GM12878 (cell line): ENCODE data around the gene MAML2. TPM values are rescaled to one million over a fixed set of nuclear protein-coding genes. Genes with fewer than 3 reads are reported as not detected.

Source experiments
- ATAC-seq: fragments of 200-7000 bp; cut with Tn5 transposase; 3 replicates; pipeline ENCODE4 v1.9.1; 2020; ENCODE audit warnings: mild to moderate bottlenecking, moderate library complexity
- BruUV-seq: library from RNA; stranded (reverse); fragments of 400-500 nt; replicated peaks from 2 replicates; lab custom pipeline; 2021; lab: Mats Ljungman, UMichigan
- CTCF ChIA-PET: fragments of 300-600 bp; sonication (Branson Sonifier 250); formaldehyde crosslinking; extraction: SDS; loops from one replicate; lab custom pipeline; 2021; ENCODE audit warnings: inconsistent platforms; lab: Yijun Ruan, JAX
- POLR2A ChIA-PET: fragments of 350-600 bp; formaldehyde crosslinking; extraction: SDS; loops from one replicate; lab custom pipeline; 2021; ENCODE audit warnings: inconsistent platforms; lab: Charles Lee
- RAD21 ChIA-PET: fragments of 300-600 bp; sonication (Branson Sonifier 250); formaldehyde crosslinking; loops from one replicate; lab custom pipeline; 2023; ENCODE audit warnings: antibody characterized with exemption; ENCODE audit not compliant: unreplicated experiment; lab: Charles Lee
- SMC1A ChIA-PET: fragments of 300-600 bp; sonication (Branson Sonifier 250); formaldehyde crosslinking; loops from one replicate; lab custom pipeline; 2023; ENCODE audit not compliant: unreplicated experiment, uncharacterized antibody; lab: Charles Lee
- DNase-seq: peaks from one replicate; pipeline ENCODE4 v3.0.0-alpha.2; 2011; ENCODE audit warnings: low read depth, low spot score
- FAIRE-seq: peaks from 3 replicates; lab custom pipeline; 2011; peaks lifted over from hg19 to GRCh38; lab: Jason Lieb, UNC
- H2AFZ ChIP-seq: 2 replicates; pipeline ENCODE4 v1.6.0; 2011; ENCODE audit warnings: low read depth, low read length, control low read depth; ENCODE audit not compliant: control insufficient read depth
- H3K27ac ChIP-seq: 2 replicates; pipeline ENCODE4 v1.5.1; 2011; ENCODE audit warnings: control low read depth; ENCODE audit not compliant: control insufficient read depth, insufficient read depth
- H3K27me3 ChIP-seq, 2 experiments: replicated peaks in 1 of 2; 2 replicates each; pipeline versions ENCODE4 v1.6.0 to v1.6.1; 2011; ENCODE audit warnings: low read length in 1 of 2; ENCODE audit not compliant: control insufficient read depth in 2 of 2, insufficient read depth in 2 of 2
- H3K36me3 ChIP-seq, 2 experiments: 2 replicates each; pipeline ENCODE4 v1.5.1; 2011; ENCODE audit warnings: low read length in 1 of 2; ENCODE audit not compliant: control insufficient read depth in 2 of 2, insufficient read depth in 2 of 2
- H3K4me1 ChIP-seq: 2 replicates; pipeline ENCODE4 v1.6.1; 2011; ENCODE audit warnings: mild to moderate bottlenecking, low read length, moderate library complexity, mixed read lengths; ENCODE audit not compliant: control insufficient read depth, insufficient read depth
- H3K4me2 ChIP-seq: 2 replicates; pipeline ENCODE4 v1.6.0; 2011; ENCODE audit warnings: control low read depth; ENCODE audit not compliant: control insufficient read depth, insufficient read depth
- H3K4me3 ChIP-seq: fragments of 200-600 bp; sonication (generic); 2 replicates; pipeline ENCODE4 v1.5.1; 2016
- H3K79me2 ChIP-seq: 2 replicates; pipeline ENCODE4 v1.6.0; 2011; ENCODE audit warnings: low read length; ENCODE audit not compliant: control insufficient read depth, insufficient read depth
- H3K9ac ChIP-seq: 2 replicates; pipeline ENCODE4 v1.8.0; 2011; ENCODE audit warnings: low read length, control low read depth, mixed read lengths; ENCODE audit not compliant: control insufficient read depth, insufficient read depth
- H3K9me3 ChIP-seq: replicated peaks from 3 replicates; pipeline ENCODE4 v1.5.1; 2011; ENCODE audit warnings: mild to moderate bottlenecking, low read length; ENCODE audit not compliant: control insufficient read depth, insufficient read depth
- H4K20me1 ChIP-seq: 2 replicates; pipeline ENCODE4 v1.6.0; 2011; ENCODE audit not compliant: control insufficient read depth, insufficient read depth
- GATAD2B ChIP-seq: fragments of 450-650 bp; conservative IDR thresholded peaks from 2 replicates; pipeline ENCODE4 v1.6.1; 2017; ENCODE audit warnings: low read depth, mild to moderate bottlenecking, moderate library complexity
- HCFC1 ChIP-seq: fragments of 150-350 bp; IDR thresholded peaks from 2 replicates; pipeline ENCODE4 v1.6.1; 2014; ENCODE audit warnings: low read length
- MYB ChIP-seq: fragments of 150-350 bp; IDR thresholded peaks from 2 replicates; pipeline ENCODE4 v1.6.1; 2014; ENCODE audit warnings: mild to moderate bottlenecking, low read depth, low read length, borderline replicate concordance
- PAX8 ChIP-seq: fragments of 450-650 bp; IDR thresholded peaks from 2 replicates; pipeline ENCODE4 v1.6.1; 2017; ENCODE audit warnings: mild to moderate bottlenecking, moderate library complexity
- REST ChIP-seq: IDR thresholded peaks from 2 replicates; pipeline ENCODE4 v1.6.1; 2012; ENCODE audit warnings: mild to moderate bottlenecking, low read depth, low read length
- ZBTB11 ChIP-seq: fragments of 450-650 bp; formaldehyde crosslinking; IDR thresholded peaks from 2 replicates; pipeline ENCODE4 v1.5.0; 2022; ENCODE audit warnings: mild to moderate bottlenecking, missing genetic modification characterization
- ZNF687 ChIP-seq: fragments of 450-650 bp; IDR thresholded peaks from 2 replicates; pipeline ENCODE4 v1.6.1; 2017; ENCODE audit warnings: mild to moderate bottlenecking, moderate library complexity
- WGBS: methylation state at CpG from one replicate; pipeline ENCODE4 v1.1.6; 2016; ENCODE audit warnings: low lambda C conversion rate; ENCODE audit not compliant: insufficient replicate concordance, insufficient coverage; ENCODE audit errors: missing lambda C conversion rate; 5-methylcytosine and 5-hydroxymethylcytosine counted together
- in situ Hi-C: fragments of 300-500 bp; cut with MboI; formaldehyde crosslinking; loops from 9 replicates; pipeline ENCODE4 v1.14.3; 2018; ENCODE audit warnings: mixed read lengths
- intact Hi-C: fragments of 100-400 bp; cut with micrococcal nuclease; formaldehyde crosslinking; loops from one replicate; pipeline ENCODE4 v1.14.2; 2022; ENCODE audit not compliant: unreplicated experiment
- polyA plus RNA-seq, 11 experiments: library from polyadenylated mRNA; depleted of rRNA in 4 of 11; unstranded in 6 of 11; stranded (reverse) in 5 of 11; fragments of >200 nt; fragmentation: Nextera tagmentation in 4 of 11; fragmentation: Illumina TruSeq in 1 of 11; extraction: Ambion mirVana in 4 of 11; extraction: Trizol in 1 of 11; gene quantifications; 1 replicate in 1 of 11; 2 replicates in 10 of 11; pipeline versions ENCODE4 v1.2.1 to v1.2.3, GENCODE V29; 2011 to 2016; ENCODE audit warnings: inconsistent platforms in 2 of 11, missing spikeins in 2 of 11, low read depth in 1 of 11
- total RNA-seq, 4 experiments: library from RNA; depleted of rRNA in 3 of 4; stranded (reverse); fragments of >200 nt in 3 of 4; fragmentation: Illumina TruSeq in 1 of 4; extraction: Trizol in 1 of 4; gene quantifications; 2 replicates each; pipeline versions ENCODE4 v1.2.1 to v1.2.3, GENCODE V29; 2013 to 2021

MAML2 gene
- total and polyA plus RNA-seq, 10 of the 15 experiments (the other 5 are each of a cell fraction or from before 2014, with no cell fraction given), result 2.5 to 15.1 (median 12.0) TPM

GRCh38 chr11:96072592-96072991 is 270.4 kb downstream of the MAML2 start:
- Histone ChIP-seq H3K4me1 (peaks cover 26% of the 10 kb centered on the region), H4K20me1 (no peaks in the 10 kb centered on the region), H3K9me3 (no peaks in the 10 kb centered on the region), H2AFZ (no peak overlapping the region), H3K9ac (no peak overlapping the region), H3K79me2 (no peaks in the 10 kb centered on the region; the same call in 1 of the 2 replicates), H3K27me3 (no peaks in the 10 kb centered on the region), H3K36me3 (peaks cover 0 to 3% of the 10 kb centered on the region in 2 experiments; a peak in 2 of 4 replicates), H3K4me2 (no peak overlapping the region), H3K4me3 (no peak overlapping the region), H3K27ac (no peak overlapping the region)
- CTCF ChIA-PET, result interaction anchor here (1.1 to 3.1 kb wide), 4 partner anchors 9 to 271 kb away, joined by 3 to 15 read pairs (median 4); no protein-coding TSS in a partner anchor
- no peak for FAIRE-seq
- POLR2A ChIA-PET, result no interaction called here
- BruUV-seq, result no TSS peak
- TF ChIP-seq MYB (no peak), ZNF687 (no peak), REST (no peak), GATAD2B (no peak), HCFC1 (no peak), ZBTB11 (CRISPR knock-in tag) (no peak), PAX8 (no peak)
- intact Hi-C loops, result no loop called here
- in situ Hi-C loops, result no loop called here
- DNase-seq, result no peak
- SMC1A ChIA-PET, result interaction anchor here (0.9 to 2.6 kb wide), 4 partner anchors 12 to 265 kb away, joined by 3 to 12 read pairs (median 4); no protein-coding TSS in a partner anchor
- 98% methylated on average over 7 of the region's 7 CpGs for WGBS
- ATAC-seq, result no peak
- RAD21 ChIA-PET, result no interaction called here
